DND-41 (cell line): ENCODE data around the gene ATXN7L1.

Experiments used
- ATAC-seq: fragments of 200-7000 bp; cut with Tn5 transposase; 3 replicates; pipeline ENCODE4 v1.9.1; 2021; ENCODE audit warnings: low read depth; ENCODE audit not compliant: insufficient read depth
- DNase-seq: peaks from one replicate; pipeline ENCODE4 v3.0.0-alpha.2; 2020
- H2AFZ ChIP-seq: 2 replicates; pipeline ENCODE4 v1.6.0; 2012; ENCODE audit warnings: low read depth, low read length
- H3K27ac ChIP-seq: 2 replicates; pipeline ENCODE4 v1.5.1; 2012; ENCODE audit warnings: low read length, inconsistent platforms
- H3K27me3 ChIP-seq: fragments of 200-600 bp; sonication (generic); 2 replicates; pipeline ENCODE4 v1.6.0; 2012; ENCODE audit warnings: low read length, mild to moderate bottlenecking, inconsistent platforms; ENCODE audit not compliant: insufficient read depth, poor library complexity
- H3K36me3 ChIP-seq: 2 replicates; pipeline ENCODE4 v1.5.1; 2012; ENCODE audit warnings: low read length, inconsistent platforms; ENCODE audit not compliant: insufficient read depth
- H3K4me1 ChIP-seq: 2 replicates; pipeline ENCODE4 v1.5.1; 2012; ENCODE audit warnings: mild to moderate bottlenecking, low read length; ENCODE audit not compliant: insufficient read depth
- H3K4me2 ChIP-seq: 2 replicates; pipeline ENCODE4 v1.6.0; 2012; ENCODE audit warnings: mild to moderate bottlenecking, moderate library complexity, low read length, inconsistent platforms; ENCODE audit not compliant: insufficient read depth
- H3K4me3 ChIP-seq, 2 experiments: fragments of 200-600 bp in 1 of 2; shearing (Covaris generic) in 1 of 2; 2 replicates each; pipeline ENCODE4 v1.5.1; 2012 to 2016; ENCODE audit warnings: inconsistent platforms in 2 of 2, low read length in 2 of 2, mild to moderate bottlenecking in 2 of 2, low read depth in 1 of 2, moderate library complexity in 1 of 2
- H3K79me2 ChIP-seq: 2 replicates; pipeline ENCODE4 v1.6.0; 2012; ENCODE audit warnings: low read length, inconsistent platforms; ENCODE audit not compliant: insufficient read depth
- H3K9ac ChIP-seq: 2 replicates; pipeline ENCODE4 v1.6.0; 2012; ENCODE audit warnings: low read depth, mild to moderate bottlenecking, inconsistent platforms, low read length, moderate library complexity
- H3K9me3 ChIP-seq: 2 replicates; pipeline ENCODE4 v1.5.1; 2012; ENCODE audit warnings: low read length, moderate library complexity, mild to moderate bottlenecking, inconsistent platforms; ENCODE audit not compliant: insufficient read depth, severe bottlenecking
- H4K20me1 ChIP-seq: 2 replicates; pipeline ENCODE4 v1.6.0; 2012; ENCODE audit warnings: low read length; ENCODE audit not compliant: insufficient read depth
- CTCF ChIP-seq: IDR thresholded peaks from 2 replicates; pipeline ENCODE4 v1.5.1; 2012; ENCODE audit warnings: borderline replicate concordance, low read length, moderate library complexity, mild to moderate bottlenecking; ENCODE audit not compliant: poor library complexity, severe bottlenecking; ENCODE audit errors: extremely low read depth
- EZH2 ChIP-seq: IDR thresholded peaks from 3 replicates; pipeline ENCODE4 v1.6.1; 2012; ENCODE audit warnings: borderline replicate concordance, low read depth, mild to moderate bottlenecking, moderate library complexity, low read length, inconsistent platforms; ENCODE audit not compliant: severe bottlenecking

The ATXN7L1 gene

DNA sequence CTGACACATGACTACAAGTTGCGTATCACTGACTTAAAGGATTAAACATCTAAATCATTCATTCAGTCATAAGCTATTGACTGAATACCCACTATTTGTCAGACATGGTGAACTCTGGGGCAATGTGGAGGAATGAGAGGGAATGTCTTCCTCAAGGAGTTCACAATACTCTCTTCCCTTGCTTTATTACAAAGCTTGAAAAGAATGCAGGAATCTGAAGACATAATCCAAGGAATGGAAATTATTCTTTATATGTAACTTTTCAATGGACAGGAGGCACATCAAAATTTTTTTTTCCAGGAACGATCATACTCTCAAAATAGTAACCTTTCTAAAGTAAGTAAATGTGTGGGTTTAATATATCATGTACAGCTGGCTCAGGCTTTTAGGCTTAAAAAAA is 111.9 kb downstream of the ATXN7L1 start:
- no peaks in the 10 kb centered on the region for H3K9me3 ChIP-seq

GRCh38 chr7:105760551-105761447 is 115.6 kb downstream of the ATXN7L1 start:
- no peak overlapping the region for H3K4me3 ChIP-seq
- no peak overlapping the region for H3K9ac ChIP-seq
- no peaks in the 10 kb centered on the region for H3K36me3 ChIP-seq
- no peaks in the 10 kb centered on the region for H3K79me2 ChIP-seq
- H3K27ac ChIP-seq, result no peak overlapping the region
- H3K4me2 ChIP-seq, result no peak overlapping the region
- peaks cover 4% of the 10 kb centered on the region; the same call in 1 of the 2 replicates for H3K4me1 ChIP-seq
- DNase-seq (peak; percentile 26), ATAC-seq (peak; percentile 80)
- no peaks in the 10 kb centered on the region for H3K27me3 ChIP-seq
- H3K9me3 ChIP-seq, result no peaks in the 10 kb centered on the region
- H2AFZ ChIP-seq, result no peak overlapping the region
- H4K20me1 ChIP-seq, result 0 out of 2 replicates have a peak, but pooled peaks cover 2% of the 10 kb centered on the region
- no peak for TF ChIP-seq CTCF
- no peak for TF ChIP-seq EZH2

More for the DNA sequence above, 111.9 kb downstream of the ATXN7L1 start:
- ATAC-seq, result no peak
- no peak for DNase-seq
- Histone ChIP-seq H2AFZ (no peak overlapping the region), H3K4me2 (no peak overlapping the region), H3K36me3 (no peaks in the 10 kb centered on the region), H3K27ac (no peak overlapping the region), H3K9ac (no peak overlapping the region), H3K27me3 (no peaks in the 10 kb centered on the region), H3K4me3 (no peak overlapping the region), H4K20me1 (peaks cover 2% of the 10 kb centered on the region; the same call in 1 of the 2 replicates), H3K79me2 (no peaks in the 10 kb centered on the region), H3K4me1 (no peaks in the 10 kb centered on the region)
- TF ChIP-seq EZH2, result no peak
- TF ChIP-seq CTCF, result no peak

DNA sequence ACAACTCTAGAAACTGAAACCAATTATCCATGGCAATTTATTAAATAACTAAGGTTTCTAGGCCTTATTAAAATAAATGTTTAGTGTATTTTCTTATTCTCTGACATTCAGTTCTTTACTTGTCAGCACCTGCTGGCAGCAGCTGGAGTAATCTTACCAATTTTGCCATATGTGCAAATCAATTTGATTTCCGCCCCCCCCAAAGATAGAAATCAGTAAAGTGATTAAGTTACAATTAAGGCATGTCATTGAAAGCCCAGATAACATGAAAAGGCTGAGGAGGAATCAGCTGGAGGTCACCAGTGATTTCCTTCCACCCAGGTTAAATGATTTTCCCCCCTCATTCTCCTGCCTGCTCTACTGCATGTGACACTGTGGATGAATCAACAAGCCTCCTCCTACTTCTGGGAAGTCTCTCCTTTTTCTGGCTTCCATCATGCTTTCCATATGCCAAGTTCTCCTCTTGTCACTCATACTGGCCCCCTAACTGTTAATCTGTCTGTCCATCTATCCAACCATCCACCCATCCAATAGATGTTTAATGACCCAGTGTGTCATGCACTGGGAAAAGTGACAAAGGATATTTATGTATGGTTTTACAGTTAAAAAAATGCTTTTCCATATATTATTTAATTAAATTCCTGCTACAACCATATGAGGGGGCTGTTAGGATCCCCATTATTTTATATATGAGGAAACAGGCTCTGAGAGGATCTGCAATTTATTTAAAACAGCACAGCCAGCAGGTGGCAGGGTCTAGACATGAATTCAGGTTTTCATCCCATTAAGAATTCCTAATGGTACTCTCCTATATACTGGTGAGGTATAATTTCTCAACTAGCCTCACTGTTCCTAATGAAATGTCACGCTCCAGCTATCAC is 116.5 kb downstream of the ATXN7L1 start:
- no peaks in the 10 kb centered on the region for H3K9me3 ChIP-seq
- H3K4me2 ChIP-seq, result no peak overlapping the region
- H2AFZ ChIP-seq, result no peak overlapping the region
- no peaks in the 10 kb centered on the region for H3K36me3 ChIP-seq
- DNase-seq, result no peak
- no peak overlapping the region for H3K4me3 ChIP-seq
- TF ChIP-seq EZH2 (no peak), CTCF (peak; percentile 57)
- H3K4me1 ChIP-seq, result peaks cover 4% of the 10 kb centered on the region; the same call in 1 of the 2 replicates
- H3K27ac ChIP-seq, result no peak overlapping the region
- 0 out of 2 replicates have a peak, but pooled peaks cover 2% of the 10 kb centered on the region for H4K20me1 ChIP-seq
- H3K9ac ChIP-seq, result no peak overlapping the region
- no peaks in the 10 kb centered on the region for H3K79me2 ChIP-seq
- peak; percentile 36; the same call in 2 of the 3 replicates for ATAC-seq
- H3K27me3 ChIP-seq, result no peaks in the 10 kb centered on the region
